Stimulated activated CD8-positive, alpha-beta memory T cell treated with anti-CD3 and anti-CD28 coated beads, Interleukin-4, amount 100 ng/mL, for 1 hour (primary cell): ENCODE results near the gene IGFBP5.

Source experiments
- DNase-seq, 2 donors: peaks; one replicate each; pipeline ENCODE4 v3.0.0-alpha.2; 2020; ENCODE audit warnings: low read depth in 2 of 2, low spot score in 1 of 2

IGFBP5 gene, protein sequence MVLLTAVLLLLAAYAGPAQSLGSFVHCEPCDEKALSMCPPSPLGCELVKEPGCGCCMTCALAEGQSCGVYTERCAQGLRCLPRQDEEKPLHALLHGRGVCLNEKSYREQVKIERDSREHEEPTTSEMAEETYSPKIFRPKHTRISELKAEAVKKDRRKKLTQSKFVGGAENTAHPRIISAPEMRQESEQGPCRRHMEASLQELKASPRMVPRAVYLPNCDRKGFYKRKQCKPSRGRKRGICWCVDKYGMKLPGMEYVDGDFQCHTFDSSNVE

DNA sequence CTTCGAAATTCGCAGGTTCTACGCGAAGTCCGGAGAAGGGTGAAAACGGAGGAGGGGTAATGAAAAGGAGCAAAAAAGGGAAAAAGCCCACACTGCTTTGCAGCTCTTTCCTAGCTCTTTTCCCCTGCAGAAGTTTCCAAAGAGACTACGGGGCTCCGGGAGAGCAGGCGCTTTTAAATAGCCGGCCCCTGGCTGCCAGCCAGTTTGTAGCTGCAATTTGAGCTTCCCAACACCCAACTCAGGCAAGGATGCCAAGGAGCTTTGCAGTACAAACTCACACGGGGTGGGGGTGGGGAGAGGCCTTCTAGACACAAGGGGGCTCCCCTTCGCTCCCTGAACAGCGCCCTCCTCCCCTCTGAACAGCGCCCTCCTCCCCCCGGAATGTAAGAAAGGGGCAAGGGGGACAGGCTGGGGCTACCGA lies at the start of gene IGFBP5:
Gene IGFBP5 (minus strand): TSS at position 149 of the 421 bp plus-strand sequence. CDS start 774 bp downstream, outside the sequence.
- DNase-seq, result no peak

DNA sequence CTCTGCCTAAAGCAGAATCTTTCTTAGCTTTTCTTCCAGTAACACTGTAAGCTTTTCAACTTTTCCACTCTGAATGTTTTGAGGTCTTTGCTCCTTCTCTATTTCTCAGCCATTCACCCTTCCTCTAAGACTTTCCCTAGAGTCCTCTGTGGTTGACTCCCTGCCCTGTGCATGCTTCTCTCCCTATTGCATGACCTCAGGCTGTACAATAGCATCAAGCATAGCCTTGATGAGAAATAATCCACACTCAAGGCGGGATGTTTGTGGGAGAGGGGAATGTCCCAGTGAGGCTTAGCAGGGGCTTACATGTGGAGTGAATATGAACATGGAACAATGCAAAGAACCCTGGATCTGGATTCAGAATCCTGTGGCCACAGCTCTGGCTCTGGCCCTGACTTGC lies 48.4 kb upstream of the IGFBP5 start:
- no peak for DNase-seq

DNA sequence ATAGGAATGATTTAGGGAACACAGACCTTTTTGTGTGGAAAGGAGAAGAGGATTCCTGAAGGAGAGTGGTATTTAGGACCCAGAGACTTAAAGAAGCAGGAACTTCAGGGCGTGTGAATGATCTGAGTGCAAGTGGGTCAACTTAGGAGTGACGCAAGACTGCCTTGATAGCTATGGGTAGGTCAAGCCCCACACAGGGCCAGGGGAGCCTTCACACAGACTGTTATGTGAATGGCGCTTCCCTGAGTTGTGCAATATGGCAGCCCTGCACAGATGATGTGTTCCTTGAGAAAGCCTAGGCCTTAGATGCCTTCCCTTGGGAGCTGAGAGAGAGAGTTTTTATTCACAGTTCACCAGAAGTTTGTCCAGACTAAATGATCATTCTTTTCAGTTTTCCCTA lies 47.1 kb upstream of the IGFBP5 start:
- no peak for DNase-seq

DNA sequence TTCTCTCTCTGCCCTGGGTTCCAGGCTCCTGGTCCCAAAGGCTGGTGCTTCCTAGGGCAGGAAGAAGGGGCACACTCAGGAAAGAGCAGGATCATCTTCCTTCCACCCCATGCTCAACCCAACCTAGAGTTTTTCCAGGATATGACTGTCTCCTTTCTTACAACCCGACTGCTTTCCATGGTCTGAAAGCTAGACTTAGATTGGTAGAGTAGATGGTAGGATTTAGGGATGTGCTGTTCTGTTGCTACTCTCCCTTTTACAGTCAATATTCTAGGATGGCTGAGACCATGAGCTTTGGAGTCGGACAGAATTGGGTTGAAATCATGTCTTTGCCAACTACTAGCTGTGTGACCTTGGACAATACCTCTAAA lies 45.9 kb upstream of the IGFBP5 start:
- DNase-seq, result no peak

DNA sequence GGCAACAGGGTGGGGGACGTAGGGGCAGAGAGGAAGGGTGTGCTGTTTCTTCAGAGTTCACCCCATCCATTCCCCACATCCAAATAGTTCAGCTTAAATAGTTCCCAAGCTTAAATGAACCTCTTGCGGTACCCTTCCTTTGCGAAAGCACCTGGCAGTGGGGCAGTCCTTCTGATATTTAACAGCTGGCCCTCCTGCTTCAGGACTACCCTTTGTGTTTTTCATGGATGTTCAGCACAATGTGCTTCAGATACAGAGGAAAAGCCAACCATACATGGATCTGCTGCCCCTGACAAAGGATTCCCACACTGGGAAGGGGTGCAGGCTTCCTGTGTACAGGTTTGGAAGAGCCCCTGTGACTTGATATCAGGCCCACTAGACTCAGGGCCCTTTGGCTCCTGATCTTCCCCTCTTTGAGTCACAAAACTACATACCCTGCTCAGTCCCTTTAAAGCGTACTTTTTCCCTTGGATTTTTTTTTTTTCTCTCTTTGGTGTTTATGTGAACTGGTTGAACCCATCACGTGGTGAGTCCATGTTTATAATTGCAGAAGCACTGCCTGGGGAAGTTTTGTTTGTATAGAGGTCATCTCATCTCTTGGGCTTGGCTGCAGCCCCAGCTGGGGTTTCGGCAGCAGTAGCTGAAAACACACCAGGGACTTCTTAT lies 45.3 kb upstream of the IGFBP5 start:
- DNase-seq, result no peak

DNA sequence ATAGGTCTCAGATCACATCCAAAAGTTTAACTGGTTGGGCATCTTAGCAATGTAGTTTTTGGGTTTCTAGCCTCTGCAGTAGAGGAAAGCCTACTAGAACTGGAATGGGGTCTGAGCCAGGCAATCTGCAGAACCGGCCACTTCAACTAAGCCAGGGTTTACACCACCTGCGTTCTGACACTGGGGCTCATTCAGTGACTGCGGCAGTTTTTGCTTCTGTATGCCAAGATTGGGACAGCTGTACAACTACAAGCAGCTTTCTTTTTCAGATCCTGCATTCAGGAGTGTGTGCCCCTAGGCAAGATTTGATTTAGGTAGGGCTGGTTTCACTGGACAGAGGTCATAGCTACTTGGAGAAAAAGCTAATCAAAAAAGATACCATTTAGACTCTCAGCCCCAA lies 43.7 kb upstream of the IGFBP5 start:
- no peak for DNase-seq

DNA sequence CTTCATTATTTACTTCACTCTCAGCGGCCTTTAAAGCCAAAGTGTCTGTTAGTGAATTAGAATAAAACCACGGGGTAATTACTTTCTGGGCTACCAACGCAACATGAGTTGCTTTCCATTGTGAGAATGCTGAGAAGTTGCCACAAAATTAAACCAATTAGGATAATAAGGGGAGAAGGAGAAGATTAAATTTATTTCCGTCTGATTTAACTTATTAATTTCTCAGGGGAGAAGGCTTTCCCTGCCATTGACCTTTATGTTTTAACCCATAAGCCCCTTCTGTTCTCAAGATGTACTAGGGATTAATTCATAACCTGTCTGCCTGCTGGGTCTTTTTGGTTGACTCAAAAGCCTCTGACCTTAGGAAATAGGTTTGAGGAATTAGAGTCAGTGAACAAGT lies 42.3 kb upstream of the IGFBP5 start:
- no peak for DNase-seq

DNA sequence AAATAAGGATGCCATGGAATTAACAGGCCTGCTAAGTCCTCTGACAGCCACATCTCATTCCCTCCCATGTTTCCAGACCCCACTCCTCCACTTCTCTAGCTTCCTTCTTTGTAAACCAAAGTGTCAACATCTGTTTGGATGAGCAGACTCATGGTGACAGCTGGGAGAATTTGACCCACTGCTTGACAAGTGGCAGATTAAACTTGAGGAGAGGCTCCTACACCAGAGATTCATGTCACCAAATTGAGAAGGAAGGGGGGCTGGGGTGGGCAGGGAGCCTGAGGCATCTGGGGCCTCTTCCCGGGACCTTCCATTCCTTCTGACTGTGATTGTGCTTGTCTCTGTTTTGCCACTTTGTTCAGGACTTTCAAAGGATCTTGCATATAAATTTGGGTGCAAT lies 41.0 kb upstream of the IGFBP5 start:
- no peak for DNase-seq

DNA sequence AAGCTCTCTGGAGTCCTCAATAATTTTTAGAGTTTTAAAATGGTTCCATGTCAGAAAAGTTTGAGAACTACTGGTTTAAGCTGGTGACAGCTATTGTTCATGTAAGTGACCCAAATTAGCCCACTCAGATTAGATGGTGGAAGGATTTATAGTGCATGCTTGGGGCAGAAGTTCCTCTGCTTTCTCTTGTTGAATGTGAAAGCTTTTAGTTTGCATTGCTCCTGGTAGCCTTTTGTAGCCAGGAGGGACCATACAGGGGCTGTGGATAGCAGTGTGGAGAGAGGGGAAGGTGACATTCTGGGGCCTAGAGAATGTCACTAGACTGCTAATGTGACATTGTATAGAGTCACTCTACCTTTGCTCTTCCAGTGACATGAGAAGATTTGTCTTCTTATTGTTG lies 40.3 kb upstream of the IGFBP5 start:
- no peak for DNase-seq

DNA sequence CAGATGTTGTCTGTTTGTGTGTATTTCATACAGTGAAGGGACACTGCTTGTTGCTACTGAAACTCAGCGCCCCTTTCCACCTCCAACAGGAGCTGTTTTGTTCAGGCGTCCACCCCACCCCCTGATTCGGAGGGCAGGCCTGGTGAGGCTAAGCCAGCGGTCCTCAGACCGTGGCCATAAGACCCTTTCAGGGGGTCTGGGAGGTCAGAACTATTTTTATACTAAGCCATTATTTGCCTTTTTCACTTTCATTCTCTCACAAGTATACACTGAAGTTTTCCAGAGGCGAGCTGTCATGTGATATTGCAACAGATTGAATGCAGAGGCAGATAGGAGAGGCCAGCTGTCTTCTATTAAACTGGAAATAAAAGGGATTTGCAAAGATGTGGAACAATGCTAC lies 39.7 kb upstream of the IGFBP5 start:
- DNase-seq, result no peak

DNA sequence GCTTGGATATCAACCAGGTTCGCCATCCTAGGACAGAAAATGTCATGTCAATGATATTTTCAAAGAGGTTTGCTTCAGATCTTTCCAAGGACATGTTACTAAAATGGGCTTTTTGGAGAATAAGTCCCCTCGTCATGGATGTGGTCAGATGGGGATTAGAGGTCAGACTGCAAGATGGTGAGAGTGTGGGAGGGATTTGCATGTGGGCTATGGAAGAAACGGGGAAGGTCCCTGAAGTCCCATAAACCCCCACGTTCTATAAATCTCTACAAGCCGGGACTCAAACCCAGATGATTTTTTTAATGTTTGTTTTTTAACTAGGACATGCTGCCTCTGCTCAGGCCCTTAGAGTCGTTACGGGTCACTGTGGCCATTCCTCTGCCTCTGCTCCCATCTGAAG lies 37.7 kb upstream of the IGFBP5 start:
- DNase-seq, result no peak

DNA sequence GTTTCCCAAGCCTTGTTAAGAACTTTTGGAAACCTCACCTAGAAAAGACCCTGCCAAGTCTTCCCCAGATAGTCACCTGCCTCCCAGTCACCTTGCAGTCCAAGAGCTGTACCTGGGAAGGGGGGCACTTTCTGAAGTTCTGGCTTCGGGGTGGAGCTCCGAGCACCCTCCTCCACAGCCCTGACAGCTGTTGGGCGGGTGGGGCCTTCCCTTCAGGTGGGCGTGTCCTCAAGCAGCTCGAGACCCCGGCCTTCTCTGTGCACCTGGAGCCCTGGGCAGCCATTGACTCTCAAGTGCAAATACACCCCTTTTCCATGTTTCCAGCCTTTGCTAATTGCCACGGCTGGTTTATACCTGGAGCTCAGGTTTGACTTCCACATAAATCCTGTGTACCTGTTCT lies 37.0 kb upstream of the IGFBP5 start:
- DNase-seq, result no peak

DNA sequence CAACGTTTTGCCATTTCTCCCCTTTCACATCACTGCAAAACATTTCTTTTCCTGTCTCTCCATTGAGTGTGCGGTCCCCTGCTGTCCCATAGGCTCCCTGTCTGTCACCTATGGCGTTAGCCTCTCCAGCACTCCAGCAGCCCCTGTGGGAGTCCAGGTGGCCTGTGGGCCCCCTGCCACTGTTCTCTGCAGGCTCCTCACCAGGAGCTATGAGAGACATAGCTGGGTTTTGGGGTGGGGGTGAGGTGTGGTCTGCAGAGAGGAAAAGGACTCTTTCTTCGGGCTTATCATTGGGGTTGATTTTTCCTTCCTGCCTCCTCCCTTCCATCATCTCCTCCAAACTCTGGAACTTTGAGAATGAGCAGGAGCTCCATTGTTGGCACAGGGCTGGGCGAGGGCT lies 36.1 kb upstream of the IGFBP5 start:
- DNase-seq, result no peak

DNA sequence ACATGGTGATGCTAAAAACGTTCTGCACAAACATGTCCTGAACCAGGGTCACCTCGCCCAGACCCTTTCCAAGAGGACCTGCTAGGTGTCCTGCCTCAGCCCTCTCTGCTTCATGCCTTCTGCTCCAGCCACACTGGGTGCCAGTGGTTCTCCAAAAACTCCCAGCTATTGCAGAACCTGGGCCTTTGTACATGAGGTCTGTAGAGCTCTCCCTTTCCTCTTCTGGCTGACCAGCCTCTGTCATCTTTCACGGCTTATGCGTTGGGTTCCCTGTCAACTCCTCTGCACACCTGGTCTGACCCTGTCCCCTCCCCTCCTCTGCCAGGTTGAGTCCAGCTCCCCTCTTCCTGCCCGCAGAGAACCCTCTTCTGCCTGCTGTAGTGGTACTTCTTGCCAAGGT lies 35.5 kb upstream of the IGFBP5 start:
- no peak for DNase-seq

DNA sequence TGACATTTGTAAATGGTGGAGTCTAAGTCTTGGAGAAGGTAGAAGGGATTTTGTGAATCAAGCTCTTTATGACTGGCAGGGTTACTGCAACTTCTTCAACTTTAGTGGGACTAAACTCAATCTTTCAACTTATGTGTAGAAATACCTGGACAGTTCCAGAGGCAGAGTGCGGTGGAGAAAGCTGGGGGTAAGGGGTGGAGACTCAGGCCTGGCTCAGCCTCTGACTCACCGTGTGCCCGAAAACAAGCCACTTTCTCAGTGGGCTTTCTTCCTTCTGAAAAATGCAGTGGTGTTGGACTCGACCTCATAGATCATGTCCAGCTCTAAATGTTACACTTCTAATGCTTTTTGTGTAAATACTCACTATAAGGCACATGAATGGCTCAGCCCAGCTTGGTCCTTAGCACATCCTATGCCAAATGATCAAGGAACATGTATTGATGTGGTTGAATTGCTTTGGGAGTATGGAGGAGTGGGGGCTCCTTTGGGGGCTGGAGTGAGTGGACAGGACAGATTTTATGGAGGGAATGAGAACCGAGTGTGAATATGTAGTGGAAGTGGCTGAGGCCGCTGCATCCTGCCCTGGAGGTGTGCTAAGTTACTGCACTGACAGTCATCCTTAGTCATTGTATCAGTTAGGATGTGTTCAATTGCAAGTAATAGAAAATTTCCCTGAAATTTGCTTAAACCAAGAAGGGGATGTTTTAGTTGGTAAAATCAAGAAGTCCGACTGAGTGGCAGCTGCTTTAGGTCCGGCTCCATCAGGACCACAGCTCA lies 32.2 kb upstream of the IGFBP5 start:
- no peak for DNase-seq

DNA sequence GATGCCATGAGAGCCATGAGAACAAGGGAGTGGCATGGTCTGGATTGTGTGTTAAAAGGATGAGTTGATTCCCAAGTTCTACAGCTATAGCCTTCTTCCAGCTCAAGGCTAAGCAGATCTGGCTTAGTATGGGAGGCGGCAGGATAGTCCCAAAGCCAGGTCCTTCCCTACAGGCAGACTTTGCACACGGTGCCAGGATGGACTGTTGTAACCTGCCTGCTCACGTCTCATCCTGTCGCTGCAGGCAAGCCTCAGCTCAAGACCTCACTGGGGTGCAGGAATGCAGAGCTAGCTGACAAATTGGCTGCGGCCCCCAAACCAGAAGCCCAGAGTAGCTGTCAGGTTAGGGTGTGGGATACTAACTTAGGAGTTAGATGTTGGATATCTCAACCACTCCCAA lies 28.8 kb upstream of the IGFBP5 start:
- no peak for DNase-seq

DNA sequence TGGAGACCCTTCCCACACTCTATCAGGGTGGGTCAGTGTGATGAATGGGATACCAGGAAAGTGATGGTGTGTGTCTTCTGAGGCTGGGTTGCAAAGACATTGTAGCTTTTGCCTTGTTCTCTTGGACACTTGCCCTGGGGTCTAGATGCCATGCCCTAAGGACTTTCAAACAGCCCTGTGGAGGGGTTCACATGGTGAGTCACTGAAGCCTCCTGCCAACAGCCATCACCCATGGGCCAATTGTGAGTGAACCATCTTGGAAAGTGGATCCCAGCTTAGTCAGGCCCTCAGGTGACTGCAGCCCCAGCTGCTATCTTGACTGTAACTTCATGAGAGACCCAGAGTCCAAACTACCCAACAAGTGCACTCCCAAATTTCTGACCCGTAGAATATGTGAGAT lies 25.8 kb upstream of the IGFBP5 start:
- no peak for DNase-seq

DNA sequence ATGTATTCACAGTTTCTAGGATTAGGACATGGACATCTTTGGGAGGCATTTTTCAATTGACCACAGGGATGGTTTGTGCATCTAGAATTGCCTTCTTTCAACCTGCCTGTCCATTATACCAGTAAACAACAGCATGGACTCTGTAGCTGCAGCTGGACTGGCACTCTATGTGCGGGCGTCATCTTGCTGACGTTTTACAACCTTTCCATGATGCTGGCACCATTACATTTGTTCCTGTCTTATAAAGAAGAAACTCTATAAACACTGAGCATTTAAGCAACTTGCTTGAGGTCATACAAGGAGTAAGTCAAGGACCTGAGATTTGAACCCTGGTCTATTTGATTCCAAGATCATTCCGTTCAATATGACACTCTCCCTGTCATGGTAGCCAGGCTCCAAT lies 25.4 kb upstream of the IGFBP5 start:
- DNase-seq, result no peak

DNA sequence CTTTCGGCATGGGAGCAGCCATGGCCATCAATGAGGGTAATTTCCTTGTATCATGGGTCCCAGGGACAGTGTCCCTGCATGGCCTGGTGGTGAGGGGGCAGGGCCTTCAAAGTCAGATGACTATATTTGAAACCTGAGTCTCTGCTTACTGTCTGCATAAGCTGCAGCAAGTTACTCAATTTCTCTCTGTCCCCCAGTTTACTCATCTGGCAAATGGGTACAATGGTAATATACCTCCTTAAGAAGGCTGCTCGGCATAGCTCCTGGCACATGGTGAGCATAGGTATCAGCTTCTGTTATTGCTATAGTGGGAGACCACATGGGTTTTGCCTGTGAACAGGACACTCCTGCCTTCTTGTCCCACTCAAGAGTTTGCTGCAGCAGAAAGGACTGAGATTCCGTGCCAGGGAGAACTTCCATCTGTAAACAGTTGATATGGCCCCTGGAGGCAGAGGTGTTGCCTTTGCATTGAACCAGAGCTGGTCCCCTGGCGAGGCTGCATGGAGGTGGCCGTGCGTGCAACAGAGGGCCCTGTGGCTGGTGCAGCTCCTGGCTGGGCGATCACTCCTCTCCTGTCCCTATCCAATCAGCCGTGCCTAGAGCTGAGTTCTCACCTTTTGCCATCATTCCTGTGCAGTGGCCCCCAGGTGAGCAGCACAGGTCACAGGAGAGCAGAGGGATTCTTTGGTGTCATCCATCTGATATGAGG lies 22.7 kb upstream of the IGFBP5 start:
- no peak for DNase-seq

DNA sequence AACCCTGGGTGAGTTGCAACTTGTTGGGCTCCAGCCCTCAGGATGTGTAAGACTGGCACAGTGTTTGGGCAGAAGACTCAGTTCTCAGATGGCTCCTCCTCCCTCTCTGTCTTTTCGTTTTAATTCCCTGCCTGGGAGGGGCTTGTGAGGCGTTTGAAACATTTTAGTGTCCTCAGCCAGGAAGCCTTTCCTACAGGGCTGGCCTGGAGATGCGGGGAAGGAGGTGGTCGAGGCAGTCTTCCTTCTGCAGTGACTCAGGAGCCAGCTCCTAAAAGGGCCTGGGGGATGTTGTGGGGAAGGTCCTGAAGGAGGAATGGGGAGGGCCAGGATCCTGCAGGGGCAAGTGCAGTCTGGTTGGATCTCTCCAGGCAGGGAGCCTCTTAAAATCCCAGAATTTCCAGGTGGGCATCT lies 22.1 kb upstream of the IGFBP5 start:
- no peak for DNase-seq

DNA sequence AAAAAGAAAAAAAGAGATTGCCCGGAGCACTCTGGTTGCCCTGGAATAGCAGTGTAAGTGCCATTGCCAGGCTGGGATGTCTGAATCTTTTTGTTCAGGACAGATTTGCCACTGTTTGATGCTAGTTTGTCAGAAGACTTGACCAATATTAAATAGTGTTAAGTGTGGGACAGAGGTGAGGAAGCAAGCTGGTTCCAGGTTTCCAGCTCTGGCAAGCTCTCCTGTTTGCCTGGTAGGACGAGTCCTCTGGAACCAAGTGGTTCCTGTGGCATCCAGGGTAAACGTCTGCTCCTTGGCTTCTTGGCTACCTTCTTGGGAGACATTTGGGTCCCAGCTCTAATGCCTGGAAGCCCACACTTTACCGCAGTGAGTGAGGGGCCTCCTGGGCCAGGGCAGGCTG lies 20.8 kb upstream of the IGFBP5 start:
- DNase-seq, result no peak
